Activated B cell treated with CpG ODN at 0.5 μM for 24 hours (primary cell): Measurements from ENCODE around the gene TBC1D25. TPM values are rescaled to one million over a fixed set of nuclear protein-coding genes. Genes with fewer than 3 reads are reported as not detected.

Source experiments
- ATAC-seq: fragments of 200-7000 bp; cut with Tn5 transposase; one replicate; pipeline ENCODE4 v1.10.0; 2021; ENCODE audit warnings: low read depth, mild to moderate bottlenecking, moderate library complexity
- CTCF ChIA-PET: fragments of 350-600 bp; sonication (Branson Sonifier 250); formaldehyde crosslinking; loops from one replicate; lab custom pipeline; 2021; ENCODE audit warnings: antibody characterized with exemption; lab: Charles Lee
- POLR2A ChIA-PET: fragments of 350-600 bp; sonication (Branson Sonifier 250); formaldehyde crosslinking; loops from one replicate; lab custom pipeline; 2021; ENCODE audit warnings: antibody characterized with exemption; lab: Charles Lee
- DNase-seq: peaks from one replicate; pipeline ENCODE4 v3.0.0; 2022
- H3K27ac Mint-ChIP-seq: one replicate; pipeline ENCODE4 v1.8.0; 2020; ENCODE audit warnings: mixed read lengths
- H3K27me3 Mint-ChIP-seq: one replicate; pipeline ENCODE4 v1.8.0; 2021; ENCODE audit warnings: mixed read lengths
- H3K36me3 Mint-ChIP-seq: one replicate; pipeline ENCODE4 v1.8.0; 2021; ENCODE audit warnings: low read depth, mixed read lengths
- H3K4me1 Mint-ChIP-seq: one replicate; pipeline ENCODE4 v1.8.0; 2021; ENCODE audit warnings: mixed read lengths
- H3K4me3 Mint-ChIP-seq: one replicate; pipeline ENCODE4 v1.8.0; 2020; ENCODE audit warnings: mild to moderate bottlenecking, mixed read lengths
- H3K9me3 Mint-ChIP-seq: one replicate; pipeline ENCODE4 v1.8.0; 2020; ENCODE audit warnings: mixed read lengths
- CTCF ChIP-seq: fragments of 200-600 bp; IDR thresholded peaks from one replicate; pipeline ENCODE4 v1.8.0; 2022; ENCODE audit warnings: antibody characterized with exemption, mild to moderate bottlenecking
- intact Hi-C: fragments of 100-400 bp; cut with micrococcal nuclease; formaldehyde crosslinking; loops from one replicate; pipeline ENCODE4 v1.15.1; 2024
- total RNA-seq: library from RNA; stranded (reverse); gene quantifications from 2 replicates; pipeline ENCODE4 v1.2.3, GENCODE V29; 2022

TBC1D25 gene
- total RNA-seq, 1 donor from 2014 or later: 16.4 TPM

- intact Hi-C loops: no loop called here
- no peak for DNase-seq
- POLR2A ChIA-PET: no interaction called here
- H3K27ac Mint-ChIP-seq: no peak overlapping the region
- CTCF ChIA-PET: no interaction called here
- H3K4me3 Mint-ChIP-seq: no peak overlapping the region
- no peaks in the 10 kb centered on the region for H3K27me3 Mint-ChIP-seq
- ATAC-seq: no peak
- TF ChIP-seq CTCF: no peak
- H3K36me3 Mint-ChIP-seq: no peaks in the 10 kb centered on the region
- H3K9me3 Mint-ChIP-seq: no peaks in the 10 kb centered on the region
- no peaks in the 10 kb centered on the region for H3K4me1 Mint-ChIP-seq
Measured at GRCh38 chrX:48590203-48591103, 50.9 kb downstream of the TBC1D25 start.

- no peak for TF ChIP-seq CTCF
- Mint-ChIP-seq H3K9me3 (no peaks in the 10 kb centered on the region), H3K36me3 (no peaks in the 10 kb centered on the region), H3K4me3 (no peak overlapping the region), H3K27me3 (no peaks in the 10 kb centered on the region), H3K4me1 (no peaks in the 10 kb centered on the region), H3K27ac (no peak overlapping the region)
- ChIA-PET CTCF (no interaction called here), POLR2A (no interaction called here)
- DNase-seq (no peak), ATAC-seq (no peak)
- intact Hi-C loops: no loop called here
Measured at GRCh38 chrX:48591255-48591791, 51.8 kb downstream of the TBC1D25 start.

- no peak for DNase-seq
- ChIA-PET CTCF (no interaction called here), POLR2A (no interaction called here)
- intact Hi-C loops: no loop called here
- Mint-ChIP-seq H3K27me3 (no peaks in the 10 kb centered on the region), H3K36me3 (peaks cover 8% of the 10 kb centered on the region), H3K27ac (no peak overlapping the region), H3K4me1 (peaks cover 3% of the 10 kb centered on the region), H3K4me3 (no peak overlapping the region), H3K9me3 (no peaks in the 10 kb centered on the region)
- no peak for TF ChIP-seq CTCF
- ATAC-seq: no peak
Measured at GRCh38 chrX:48592971-48593370, 53.5 kb downstream of the TBC1D25 start.

GRCh38 chrX:48595929-48596328, 56.4 kb downstream of the TBC1D25 start:
- POLR2A ChIA-PET: interaction anchor here (0.7 to 2.3 kb wide), 3 partner anchors 13 to 1609 kb away, joined by 3 to 11 read pairs (median 5); partner anchors contain the start of genes CCNB3 and RBM3
- Mint-ChIP-seq H3K27me3 (no peaks in the 10 kb centered on the region), H3K4me3 (no peak overlapping the region), H3K27ac (no peak overlapping the region), H3K9me3 (no peaks in the 10 kb centered on the region), H3K4me1 (peaks cover 7% of the 10 kb centered on the region), H3K36me3 (peaks cover 19% of the 10 kb centered on the region)
- ATAC-seq: no peak
- DNase-seq: no peak
- TF ChIP-seq CTCF: no peak
- intact Hi-C loops: loop anchor here (2.0 to 5.0 kb wide), 4 partner anchors 81 to 937 kb away; partner anchors contain the start of genes OTUD5, UXT and ZNF81
- CTCF ChIA-PET: interaction anchor here (0.6 kb wide), 1 partner anchor 150 kb away, joined by 3 read pairs; no protein-coding TSS in a partner anchor
